Measurements from ENCODE around the gene ITGB2. TPM values are rescaled to one million over a fixed set of nuclear protein-coding genes. Genes with fewer than 3 reads are reported as not detected.

The ITGB2 gene
- total RNA-seq, 1 experiment from 2014 or later = 45.1 TPM

DNA sequence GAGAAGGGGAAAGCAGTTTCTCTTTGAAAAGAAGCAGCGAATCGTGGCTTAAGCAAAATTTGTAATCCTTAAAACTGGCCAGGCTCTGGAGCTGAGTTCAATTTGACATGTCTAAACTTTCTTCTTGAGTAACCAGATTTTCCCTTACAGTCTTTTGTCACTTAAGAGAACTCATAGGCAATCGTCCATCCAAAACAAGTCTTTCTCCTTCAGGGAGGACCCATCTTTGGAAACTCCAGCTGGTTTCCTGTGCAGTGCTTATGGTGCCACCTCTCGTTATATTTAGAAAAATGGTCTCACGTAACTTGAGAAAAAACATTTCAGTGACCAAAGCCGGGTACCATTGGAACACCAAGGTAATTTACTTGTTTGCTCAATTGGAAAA lies 45.4 kb downstream of the ITGB2 start:
- no peak for ATAC-seq
- ChIA-PET CTCF (interaction anchor here (0.7 kb wide), 1 partner anchor 52 kb away, joined by 3 read pairs; no protein-coding TSS in a partner anchor), POLR2A (ENCODE audit: unreplicated experiment) (no interaction called here)
- H4K20me1 ChIP-seq (ENCODE audit: low read length) = peaks cover 19% of the 10 kb centered on the region
- H2AFZ ChIP-seq (ENCODE audit: low read length) = peak overlapping the region; percentile 84; the same call in 1 of the 2 replicates
- H3K9me3 ChIP-seq (ENCODE audit: low read length) = no peaks in the 10 kb centered on the region
- no peaks in the 10 kb centered on the region for H3K27me3 ChIP-seq (ENCODE audit: low read length)
- H3K36me3 ChIP-seq (ENCODE audit: low read depth, low read length) = no peaks in the 10 kb centered on the region
- H3K9ac ChIP-seq (ENCODE audit: low read length) = peak overlapping the region; percentile 77
- peak overlapping the region; percentile 80 for H3K4me3 ChIP-seq (ENCODE audit: low read length)
- H3F3A ChIP-seq (ENCODE audit: low read length, unreplicated experiment) = no peaks in the 10 kb centered on the region
- peaks cover 38% of the 10 kb centered on the region for H3K79me2 ChIP-seq (ENCODE audit: low read length)
- H3K27ac ChIP-seq (ENCODE audit: low read length) = peak overlapping the region; percentile 56
- no TSS peak for BruUV-seq (replicated peaks)
- intact Hi-C loops (cut with micrococcal nuclease) = loop anchor here (1.0 to 10.0 kb wide), 3 partner anchors 37 to 249 kb away; no protein-coding TSS in a partner anchor
- TF ChIP-seq EZH2phosphoT487 (IDR thresholded peaks at IDR 0.05; ENCODE audit: borderline replicate concordance, low read length) = no peak
- TF ChIP-seq, protein P1, sequence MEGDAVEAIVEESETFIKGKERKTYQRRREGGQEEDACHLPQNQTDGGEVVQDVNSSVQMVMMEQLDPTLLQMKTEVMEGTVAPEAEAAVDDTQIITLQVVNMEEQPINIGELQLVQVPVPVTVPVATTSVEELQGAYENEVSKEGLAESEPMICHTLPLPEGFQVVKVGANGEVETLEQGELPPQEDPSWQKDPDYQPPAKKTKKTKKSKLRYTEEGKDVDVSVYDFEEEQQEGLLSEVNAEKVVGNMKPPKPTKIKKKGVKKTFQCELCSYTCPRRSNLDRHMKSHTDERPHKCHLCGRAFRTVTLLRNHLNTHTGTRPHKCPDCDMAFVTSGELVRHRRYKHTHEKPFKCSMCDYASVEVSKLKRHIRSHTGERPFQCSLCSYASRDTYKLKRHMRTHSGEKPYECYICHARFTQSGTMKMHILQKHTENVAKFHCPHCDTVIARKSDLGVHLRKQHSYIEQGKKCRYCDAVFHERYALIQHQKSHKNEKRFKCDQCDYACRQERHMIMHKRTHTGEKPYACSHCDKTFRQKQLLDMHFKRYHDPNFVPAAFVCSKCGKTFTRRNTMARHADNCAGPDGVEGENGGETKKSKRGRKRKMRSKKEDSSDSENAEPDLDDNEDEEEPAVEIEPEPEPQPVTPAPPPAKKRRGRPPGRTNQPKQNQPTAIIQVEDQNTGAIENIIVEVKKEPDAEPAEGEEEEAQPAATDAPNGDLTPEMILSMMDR (conservative IDR thresholded peaks at IDR 0.05; ENCODE audit: low read depth, low read length) = peak; percentile 46
- peak overlapping the region; percentile 95 for H3K4me2 ChIP-seq (ENCODE audit: low read length)
- peaks cover 58% of the 10 kb centered on the region for H3K4me1 ChIP-seq (ENCODE audit: insufficient read depth, low read length)
- no peaks in the 10 kb centered on the region for H3K9me2 ChIP-seq (replicated peaks; ENCODE audit: low read length)
- peak; percentile 51 for DNase-seq

DNA sequence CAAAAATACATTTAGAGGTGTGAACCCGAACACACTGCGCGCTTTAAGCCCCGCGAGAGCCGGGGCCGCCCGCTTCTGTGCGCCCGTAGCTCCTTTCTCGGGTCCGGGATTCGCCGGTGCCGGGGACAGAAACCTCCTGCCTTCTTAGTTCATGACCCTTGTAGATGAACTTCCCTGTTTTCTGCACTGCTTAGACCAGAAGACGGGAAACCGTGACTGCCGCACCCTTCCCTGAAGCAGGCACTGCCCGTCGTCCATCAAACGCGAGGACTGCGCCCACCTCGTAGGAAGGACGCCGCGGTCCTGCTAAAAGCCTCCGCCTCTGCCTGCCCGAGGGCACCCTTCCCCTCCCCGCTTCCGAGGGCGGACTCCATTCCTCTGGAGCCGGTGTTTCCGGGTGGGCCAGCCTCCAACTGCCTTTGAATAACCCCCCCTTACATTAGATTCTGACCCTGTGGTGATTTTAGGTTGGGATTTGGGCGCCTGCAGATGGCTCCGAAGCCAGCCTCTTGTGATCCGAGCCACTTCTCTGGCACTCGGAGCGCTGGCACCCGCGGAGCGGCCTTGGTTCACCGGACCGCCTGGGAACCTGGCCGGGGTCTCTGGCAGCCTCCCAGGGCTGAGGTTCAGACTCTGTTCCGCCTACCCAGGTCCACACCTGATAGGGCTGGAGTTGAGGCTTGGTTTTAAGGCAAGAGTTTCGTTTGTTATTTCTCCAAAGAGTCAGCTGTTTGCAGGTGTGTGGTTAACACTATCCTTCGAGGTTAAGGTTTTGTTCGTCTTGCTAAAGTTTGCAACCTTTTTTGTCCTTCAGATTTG lies 46.0 kb downstream of the ITGB2 start:
- peak; percentile 1 for ATAC-seq
- POLR2A ChIA-PET (ENCODE audit: unreplicated experiment) = interaction anchor here (0.9 kb wide), 1 partner anchor 37 kb away, joined by 4 read pairs; no protein-coding TSS in a partner anchor

More for the DNA sequence above, 46.0 kb downstream of the ITGB2 start:
- H3K9ac ChIP-seq (ENCODE audit: low read length) = peak overlapping the region; percentile 77
- intact Hi-C loops (cut with micrococcal nuclease) = loop anchor here (1.0 to 10.0 kb wide), 3 partner anchors 38 to 250 kb away; no protein-coding TSS in a partner anchor
- H3K27me3 ChIP-seq (ENCODE audit: low read length) = no peaks in the 10 kb centered on the region
- no peaks in the 10 kb centered on the region for H3F3A ChIP-seq (ENCODE audit: low read length, unreplicated experiment)
- H3K4me1 ChIP-seq (ENCODE audit: insufficient read depth, low read length) = peaks cover 57% of the 10 kb centered on the region
- H3K79me2 ChIP-seq (ENCODE audit: low read length) = peaks cover 44% of the 10 kb centered on the region
- no peaks in the 10 kb centered on the region for H3K9me2 ChIP-seq (replicated peaks; ENCODE audit: low read length)
- CTCF ChIA-PET = interaction anchor here (1.0 to 1.1 kb wide), 2 partner anchors 53 to 75 kb away, joined by 3 to 9 read pairs; no protein-coding TSS in a partner anchor
- no peaks in the 10 kb centered on the region for H3K36me3 ChIP-seq (ENCODE audit: low read depth, low read length)
- H3K4me3 ChIP-seq (ENCODE audit: low read length) = peak overlapping the region; percentile 80
- H3K27ac ChIP-seq (ENCODE audit: low read length) = peak overlapping the region; percentile 56
- H2AFZ ChIP-seq (ENCODE audit: low read length) = peak overlapping the region; percentile 84
- BruUV-seq (replicated peaks) = no TSS peak
- H3K9me3 ChIP-seq (ENCODE audit: low read length) = no peaks in the 10 kb centered on the region
- DNase-seq = peak; percentile 56
- peak overlapping the region; percentile 95 for H3K4me2 ChIP-seq (ENCODE audit: low read length)
- TF ChIP-seq EZH2 (IDR thresholded peaks at IDR 0.05; ENCODE audit: low read length, unreplicated experiment) (no peak), EZH2phosphoT487 (IDR thresholded peaks at IDR 0.05; ENCODE audit: borderline replicate concordance, low read length) (no peak)
- TF ChIP-seq, protein P1 (conservative IDR thresholded peaks at IDR 0.05; ENCODE audit: low read depth, low read length) = no peak
- H4K20me1 ChIP-seq (ENCODE audit: low read length) = peaks cover 19% of the 10 kb centered on the region
